ENCODE results near the gene IARS1. TPM values are rescaled to one million over a fixed set of nuclear protein-coding genes. Genes with fewer than 3 reads are reported as not detected.

The IARS1 gene
- total and polyA plus RNA-seq, 2 donors = 30.8 to 83.9 TPM

DNA sequence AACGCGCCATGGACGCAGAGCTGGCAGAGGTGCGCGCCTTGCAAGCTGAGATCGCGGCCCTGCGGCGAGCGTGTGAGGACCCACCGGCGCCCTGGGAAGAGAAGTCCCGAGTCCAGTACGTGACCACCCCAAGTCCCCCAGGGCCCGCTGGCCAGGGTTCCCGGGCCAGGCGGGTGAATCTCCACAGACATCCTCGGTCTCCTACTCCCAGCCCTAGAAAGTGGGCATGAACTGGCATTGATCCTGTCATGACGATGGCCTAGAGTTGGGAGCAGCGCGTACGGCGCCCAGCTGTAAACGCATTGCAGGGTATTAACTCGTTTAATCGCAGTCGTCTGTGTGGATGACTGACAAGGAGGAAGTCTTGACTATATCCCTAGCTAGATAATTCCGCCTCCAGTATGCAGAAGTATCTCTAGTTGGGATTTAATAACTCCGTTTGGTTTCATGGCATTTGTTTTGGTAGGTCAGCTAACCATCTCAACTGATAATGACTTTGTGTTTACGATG is 32.5 kb upstream of the IARS1 start:
- no peaks in the 10 kb centered on the region for H3K27me3 ChIP-seq (ENCODE audit: control insufficient read depth in 2 of 2, insufficient read depth in 1 of 2, low read length in 1 of 2)
- 2% methylated on average over 30 of the region's 30 CpGs for WGBS
- DNase-seq (ENCODE audit: low read depth in 6 of 9, low spot score in 9 of 9) = peak in 1 of 9 donors; percentile 8
- H3K9me3 ChIP-seq (ENCODE audit: control insufficient read depth in 2 of 2, insufficient read depth in 1 of 2, low read length in 1 of 2) = no peaks in the 10 kb centered on the region
- peak overlapping the region; percentile 94 to 96 for H3K27ac ChIP-seq (ENCODE audit: low read depth in 1 of 2, low read length in 1 of 2)
- H3K4me1 ChIP-seq (ENCODE audit: control insufficient read depth in 2 of 2, insufficient read depth in 2 of 2, low read length in 2 of 2) = peaks cover 7 to 8% of the 10 kb centered on the region in 2 donors
- H3K4me3 ChIP-seq (ENCODE audit: low read length in 2 of 2) = peak overlapping the region; percentile 80 to 90
- peaks cover 0 to 17% of the 10 kb centered on the region in 2 donors for H3K36me3 ChIP-seq (ENCODE audit: control insufficient read depth in 2 of 2, insufficient read depth in 2 of 2, low read length in 1 of 2)

- DNase-seq (ENCODE audit: low read depth in 6 of 9, low spot score in 9 of 9) = peak; percentile 83 to 96 (median 87)
- H3K36me3 ChIP-seq (ENCODE audit: control insufficient read depth in 2 of 2, insufficient read depth in 2 of 2, low read length in 1 of 2) = peaks cover 0 to 18% of the 10 kb centered on the region in 2 donors
- H3K4me3 ChIP-seq (ENCODE audit: low read length in 2 of 2) = peak within 1 kb of the TSS; percentile 80 to 90
- H3K4me1 ChIP-seq (ENCODE audit: control insufficient read depth in 2 of 2, insufficient read depth in 2 of 2, low read length in 2 of 2) = peaks cover 7 to 8% of the 10 kb centered on the region in 2 donors
- peak within 1 kb of the TSS; percentile 94 to 96 for H3K27ac ChIP-seq (ENCODE audit: low read depth in 1 of 2, low read length in 1 of 2)
- no peaks in the 10 kb centered on the region for H3K27me3 ChIP-seq (ENCODE audit: control insufficient read depth in 2 of 2, insufficient read depth in 1 of 2, low read length in 1 of 2)
- under 1% methylated on average over 55 of the region's 55 CpGs for WGBS
- no peaks in the 10 kb centered on the region for H3K9me3 ChIP-seq (ENCODE audit: control insufficient read depth in 2 of 2, insufficient read depth in 1 of 2, low read length in 1 of 2)
These were observed 31.9 kb upstream of the IARS1 start, which contains the start of the genes CENPP and NOL8 for GRCh38 chr9:92325269-92325990. Gene CENPP (plus strand): TSS chr9:92325953. Gene NOL8 (minus strand): TSS chr9:92325350. CDS start chr9:92324161, 1,189 bp downstream.

DNA sequence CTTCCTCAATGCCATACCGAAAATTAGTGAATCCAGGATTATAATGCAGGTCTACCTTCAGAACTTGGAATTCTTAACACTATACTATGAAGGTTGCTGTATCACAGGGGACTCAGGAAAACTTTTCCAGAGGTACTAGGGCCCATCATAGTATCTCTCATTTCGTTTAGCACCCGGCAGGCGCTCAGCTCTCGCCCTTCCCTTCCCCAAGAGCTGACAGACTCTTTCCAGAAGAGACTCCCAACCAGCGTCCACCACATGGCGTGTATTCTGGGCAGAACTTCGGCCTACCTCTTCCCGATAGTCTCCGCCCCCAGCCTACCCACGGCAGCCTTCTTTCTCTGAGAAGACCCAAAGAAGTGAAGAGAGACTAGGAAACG is 31.4 kb upstream of the IARS1 start:
- no peak for DNase-seq (ENCODE audit: low read depth in 6 of 9, low spot score in 9 of 9)

DNA sequence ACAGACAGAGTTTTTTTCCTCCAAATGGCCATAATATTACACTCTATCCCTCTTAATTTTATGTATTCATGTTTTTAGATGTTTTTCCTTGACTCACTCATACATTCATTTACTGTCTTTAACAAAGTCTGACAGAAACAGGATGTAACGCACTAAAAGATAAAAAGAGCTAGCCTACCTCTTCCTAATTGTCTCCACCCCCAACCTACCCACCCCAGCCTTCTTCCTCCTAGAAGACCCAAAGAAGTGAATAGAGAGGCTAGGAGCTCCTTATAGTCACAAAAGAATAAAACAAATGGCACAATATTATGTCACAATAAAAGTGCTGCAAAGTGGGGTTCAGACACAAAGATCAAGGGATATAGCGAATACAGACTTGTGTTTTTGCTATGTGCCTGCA is 30.9 kb upstream of the IARS1 start:
- 19% methylated on average over 2 of the region's 2 CpGs for WGBS

More for the DNA sequence above, 31.4 kb upstream of the IARS1 start:
- Histone ChIP-seq H3K27me3 (ENCODE audit: control insufficient read depth in 2 of 2, insufficient read depth in 1 of 2, low read length in 1 of 2) (no peaks in the 10 kb centered on the region), H3K27ac (ENCODE audit: low read depth in 1 of 2, low read length in 1 of 2) (peak overlapping the region; percentile 94 to 96), H3K4me3 (ENCODE audit: low read length in 2 of 2) (peak overlapping the region; percentile 80 to 90), H3K4me1 (ENCODE audit: control insufficient read depth in 2 of 2, insufficient read depth in 2 of 2, low read length in 2 of 2) (peaks cover 7 to 8% of the 10 kb centered on the region in 2 donors), H3K36me3 (ENCODE audit: control insufficient read depth in 2 of 2, insufficient read depth in 2 of 2, low read length in 1 of 2) (peaks cover 4 to 23% of the 10 kb centered on the region in 2 donors), H3K9me3 (ENCODE audit: control insufficient read depth in 2 of 2, insufficient read depth in 1 of 2, low read length in 1 of 2) (no peaks in the 10 kb centered on the region)
- WGBS = under 1% methylated on average over 12 of the region's 12 CpGs

DNA sequence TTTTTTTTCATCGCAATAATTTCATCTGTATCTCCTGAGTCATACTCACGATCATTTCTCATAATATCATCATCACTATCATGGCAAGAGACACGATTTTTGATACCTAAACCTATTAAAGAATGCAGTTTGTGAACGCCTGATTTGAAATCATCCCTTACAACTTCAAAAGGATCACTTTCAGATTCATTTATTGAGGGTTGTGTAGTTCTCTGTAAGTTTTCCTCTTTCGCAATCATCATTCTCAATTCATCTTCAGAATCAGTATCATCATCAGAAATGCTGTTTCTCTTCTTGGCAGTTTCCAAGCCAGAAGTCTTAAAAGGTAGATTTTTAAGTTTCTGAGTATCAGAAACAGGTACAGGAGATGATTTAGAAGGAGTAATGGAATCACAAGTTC is 22.0 kb upstream of the IARS1 start:
- H3K4me1 ChIP-seq (ENCODE audit: control insufficient read depth in 2 of 2, insufficient read depth in 2 of 2, low read length in 2 of 2) = peaks cover 0 to 3% of the 10 kb centered on the region in 2 donors
- no peak for DNase-seq (ENCODE audit: low read depth in 6 of 9, low spot score in 9 of 9)
- H3K4me3 ChIP-seq (ENCODE audit: low read length in 2 of 2) = no peak overlapping the region
- no peak overlapping the region for H3K27ac ChIP-seq (ENCODE audit: low read depth in 1 of 2, low read length in 1 of 2)
- H3K27me3 ChIP-seq (ENCODE audit: control insufficient read depth in 2 of 2, insufficient read depth in 1 of 2, low read length in 1 of 2) = no peaks in the 10 kb centered on the region
- H3K9me3 ChIP-seq (ENCODE audit: control insufficient read depth in 2 of 2, insufficient read depth in 1 of 2, low read length in 1 of 2) = no peaks in the 10 kb centered on the region
- 93% methylated on average over 5 of the region's 5 CpGs for WGBS
- H3K36me3 ChIP-seq (ENCODE audit: control insufficient read depth in 2 of 2, insufficient read depth in 2 of 2, low read length in 1 of 2) = peaks cover 26 to 70% of the 10 kb centered on the region in 2 donors

More for the DNA sequence above, 30.9 kb upstream of the IARS1 start:
- DNase-seq (ENCODE audit: low read depth in 6 of 9, low spot score in 9 of 9) = peak in 1 of 9 donors; percentile 9
- Histone ChIP-seq H3K4me1 (ENCODE audit: control insufficient read depth in 2 of 2, insufficient read depth in 2 of 2, low read length in 2 of 2) (peaks cover 7 to 8% of the 10 kb centered on the region in 2 donors), H3K27ac (ENCODE audit: low read depth in 1 of 2, low read length in 1 of 2) (no peak overlapping the region), H3K4me3 (ENCODE audit: low read length in 2 of 2) (peak overlapping the region; percentile 80 to 90), H3K27me3 (ENCODE audit: control insufficient read depth in 2 of 2, insufficient read depth in 1 of 2, low read length in 1 of 2) (no peaks in the 10 kb centered on the region), H3K9me3 (ENCODE audit: control insufficient read depth in 2 of 2, insufficient read depth in 1 of 2, low read length in 1 of 2) (no peaks in the 10 kb centered on the region), H3K36me3 (ENCODE audit: control insufficient read depth in 2 of 2, insufficient read depth in 2 of 2, low read length in 1 of 2) (peaks cover 8 to 27% of the 10 kb centered on the region in 2 donors)

- no peak for DNase-seq (ENCODE audit: low read depth in 6 of 9, low spot score in 9 of 9)
- Histone ChIP-seq H3K27ac (ENCODE audit: low read depth in 1 of 2, low read length in 1 of 2) (no peak overlapping the region), H3K4me1 (ENCODE audit: control insufficient read depth in 2 of 2, insufficient read depth in 2 of 2, low read length in 2 of 2) (peaks cover 0 to 3% of the 10 kb centered on the region in 2 donors), H3K9me3 (ENCODE audit: control insufficient read depth in 2 of 2, insufficient read depth in 1 of 2, low read length in 1 of 2) (no peaks in the 10 kb centered on the region), H3K4me3 (ENCODE audit: low read length in 2 of 2) (no peak overlapping the region), H3K36me3 (ENCODE audit: control insufficient read depth in 2 of 2, insufficient read depth in 2 of 2, low read length in 1 of 2) (peaks cover 28 to 74% of the 10 kb centered on the region in 2 donors), H3K27me3 (ENCODE audit: control insufficient read depth in 2 of 2, insufficient read depth in 1 of 2, low read length in 1 of 2) (no peaks in the 10 kb centered on the region)
- WGBS = 89% methylated on average over 2 of the region's 2 CpGs
These were observed 20.1 kb upstream of the IARS1 start for GRCh38 chr9:92313624-92314012.

- no peak for DNase-seq (ENCODE audit: low read depth in 6 of 9, low spot score in 9 of 9)
- Histone ChIP-seq H3K27ac (ENCODE audit: low read depth in 1 of 2, low read length in 1 of 2) (no peak overlapping the region), H3K36me3 (ENCODE audit: control insufficient read depth in 2 of 2, insufficient read depth in 2 of 2, low read length in 1 of 2) (peaks cover 29 to 75% of the 10 kb centered on the region in 2 donors), H3K27me3 (ENCODE audit: control insufficient read depth in 2 of 2, insufficient read depth in 1 of 2, low read length in 1 of 2) (no peaks in the 10 kb centered on the region), H3K9me3 (ENCODE audit: control insufficient read depth in 2 of 2, insufficient read depth in 1 of 2, low read length in 1 of 2) (no peaks in the 10 kb centered on the region), H3K4me3 (ENCODE audit: low read length in 2 of 2) (no peak overlapping the region), H3K4me1 (ENCODE audit: control insufficient read depth in 2 of 2, insufficient read depth in 2 of 2, low read length in 2 of 2) (peaks cover 0 to 3% of the 10 kb centered on the region in 2 donors)
- 80% methylated on average over 6 of the region's 6 CpGs for WGBS
These were observed 19.6 kb upstream of the IARS1 start for GRCh38 chr9:92312887-92313623.

DNA sequence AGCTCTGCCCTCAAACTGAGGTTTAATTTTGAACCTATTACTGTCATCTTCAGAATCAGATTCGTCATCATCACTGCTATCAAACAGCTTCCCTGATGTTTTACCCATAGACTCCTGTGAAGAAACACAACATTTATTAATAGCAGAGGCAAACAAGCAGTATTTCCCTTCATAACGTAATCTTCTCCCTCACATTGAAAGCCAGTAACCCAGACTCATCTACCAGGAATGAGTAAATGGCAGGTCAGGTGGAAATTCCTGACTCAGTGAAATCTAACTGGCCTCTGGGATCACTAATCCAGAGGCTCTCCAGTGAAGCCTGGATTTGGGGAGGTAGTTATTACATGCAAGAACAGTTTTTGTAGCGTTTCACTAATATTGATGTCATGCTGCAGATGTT is 17.1 kb upstream of the IARS1 start:
- DNase-seq (ENCODE audit: low read depth in 6 of 9, low spot score in 9 of 9) = no peak
- Histone ChIP-seq H3K9me3 (ENCODE audit: control insufficient read depth in 2 of 2, insufficient read depth in 1 of 2, low read length in 1 of 2) (no peaks in the 10 kb centered on the region), H3K4me1 (ENCODE audit: control insufficient read depth in 2 of 2, insufficient read depth in 2 of 2, low read length in 2 of 2) (peaks cover 0 to 3% of the 10 kb centered on the region in 2 donors), H3K36me3 (ENCODE audit: control insufficient read depth in 2 of 2, insufficient read depth in 2 of 2, low read length in 1 of 2) (peaks cover 21 to 74% of the 10 kb centered on the region in 2 donors), H3K27me3 (ENCODE audit: control insufficient read depth in 2 of 2, insufficient read depth in 1 of 2, low read length in 1 of 2) (no peaks in the 10 kb centered on the region), H3K27ac (ENCODE audit: low read depth in 1 of 2, low read length in 1 of 2) (no peak overlapping the region), H3K4me3 (ENCODE audit: low read length in 2 of 2) (no peak overlapping the region)
- WGBS = 99% methylated on average over 3 of the region's 3 CpGs

GRCh38 chr9:92308893-92309292 is 15.4 kb upstream of the IARS1 start:
- no peaks in the 10 kb centered on the region for H3K27me3 ChIP-seq (ENCODE audit: control insufficient read depth in 2 of 2, insufficient read depth in 1 of 2, low read length in 1 of 2)
- H3K4me3 ChIP-seq (ENCODE audit: low read length in 2 of 2) = no peak overlapping the region
- peaks cover 0 to 3% of the 10 kb centered on the region in 2 donors for H3K4me1 ChIP-seq (ENCODE audit: control insufficient read depth in 2 of 2, insufficient read depth in 2 of 2, low read length in 2 of 2)
- H3K27ac ChIP-seq (ENCODE audit: low read depth in 1 of 2, low read length in 1 of 2) = no peak overlapping the region
- H3K9me3 ChIP-seq (ENCODE audit: control insufficient read depth in 2 of 2, insufficient read depth in 1 of 2, low read length in 1 of 2) = no peaks in the 10 kb centered on the region
- H3K36me3 ChIP-seq (ENCODE audit: control insufficient read depth in 2 of 2, insufficient read depth in 2 of 2, low read length in 1 of 2) = peaks cover 26 to 73% of the 10 kb centered on the region in 2 donors
- no peak for DNase-seq (ENCODE audit: low read depth in 6 of 9, low spot score in 9 of 9)

Measured in thymus (tissue), 11 donors.